Lung (tissue), 12 donors: Measurements from ENCODE around the gene PLXNA2. TPM values are rescaled to one million over a fixed set of nuclear protein-coding genes. Genes with fewer than 3 reads are reported as not detected.
A peak's percentile ranks its signal among the peaks of the same experiment; 100 is the strongest.

Experiments used
- ATAC-seq: fragments of 200-7000 bp; cut with Tn5 transposase; one replicate; pipeline ENCODE4 v1.9.1; 2020; ENCODE audit warnings: moderate number of reproducible peaks; ENCODE audit not compliant: insufficient read depth, low FRiP score
- DNase-seq, 3 donors: peaks; one replicate each; pipeline ENCODE4 v3.0.0-alpha.2; 2013 to 2017
- H3K27ac ChIP-seq, 2 donors: one replicate each; pipeline ENCODE4 v1.5.1; 2013; ENCODE audit warnings: mild to moderate bottlenecking in 2 of 2, moderate library complexity in 2 of 2, control low read depth in 1 of 2, inconsistent platforms in 1 of 2, low read depth in 1 of 2, low read length in 1 of 2
- H3K27me3 ChIP-seq, 3 donors: one replicate each; pipeline ENCODE4 v1.5.1; 2013; ENCODE audit warnings: low read length in 2 of 3; ENCODE audit not compliant: control insufficient read depth in 3 of 3, insufficient read depth in 3 of 3
- H3K36me3 ChIP-seq, 4 donors: one replicate each; pipeline ENCODE4 v1.5.1; 2013; ENCODE audit warnings: low read length in 4 of 4, mild to moderate bottlenecking in 1 of 4, moderate library complexity in 1 of 4; ENCODE audit not compliant: control insufficient read depth in 4 of 4, insufficient read depth in 4 of 4
- H3K4me1 ChIP-seq, 5 donors: one replicate each; pipeline ENCODE4 v1.5.1; 2013; ENCODE audit warnings: low read length in 5 of 5, mild to moderate bottlenecking in 2 of 5, moderate library complexity in 1 of 5; ENCODE audit not compliant: control insufficient read depth in 5 of 5, insufficient read depth in 5 of 5
- H3K4me3 ChIP-seq: one replicate; pipeline ENCODE4 v1.5.1; 2013; ENCODE audit warnings: mild to moderate bottlenecking, control low read depth, moderate library complexity
- H3K9ac ChIP-seq, 2 donors: one replicate each; pipeline ENCODE4 v1.5.1; 2013; ENCODE audit warnings: low read length in 2 of 2, control low read depth in 1 of 2; ENCODE audit not compliant: insufficient read depth in 1 of 2
- H3K9me3 ChIP-seq, 4 donors: one replicate each; pipeline ENCODE4 v1.5.1; 2013; ENCODE audit warnings: low read length in 3 of 4, mild to moderate bottlenecking in 1 of 4, moderate library complexity in 1 of 4; ENCODE audit not compliant: control insufficient read depth in 4 of 4, insufficient read depth in 3 of 4
- WGBS, 2 donors: extraction: QIAGEN DNeasy Blood & Tissue Kit; methylation state at CpG; one replicate each; pipeline ENCODE4 v1.1.7; 2013; 5-methylcytosine and 5-hydroxymethylcytosine counted together
- polyA plus RNA-seq, 2 donors: library from polyadenylated mRNA; stranded (reverse); fragments of 200-250 nt; gene quantifications; one replicate each; pipeline ENCODE4 v1.2.1, GENCODE V29; 2013
- total RNA-seq, 2 donors: library from RNA; depleted of rRNA in 1 of 2; stranded (reverse); fragments of >200 nt in 1 of 2; gene quantifications; one replicate each; pipeline ENCODE4 v1.2.1, GENCODE V29; 2014 to 2021
- TF ChIP-seq, protein P1 (sequence below): IDR thresholded peaks from 2 replicates; pipeline ENCODE4 v1.5.1; 2012; ENCODE audit warnings: mild to moderate bottlenecking; ENCODE audit errors: control extremely low read depth, extremely low read depth
- donor health status: control.
- donor health status: control.
- donor health status: Bipolar disorder and iron deficiency.
- donor health status: healthy.
- donor health status: DM: yes; HTN: yes; CAD: no.

The PLXNA2 gene
- total and polyA plus RNA-seq, 4 donors: 13.2 to 118 (median 32.6) TPM

DNA sequence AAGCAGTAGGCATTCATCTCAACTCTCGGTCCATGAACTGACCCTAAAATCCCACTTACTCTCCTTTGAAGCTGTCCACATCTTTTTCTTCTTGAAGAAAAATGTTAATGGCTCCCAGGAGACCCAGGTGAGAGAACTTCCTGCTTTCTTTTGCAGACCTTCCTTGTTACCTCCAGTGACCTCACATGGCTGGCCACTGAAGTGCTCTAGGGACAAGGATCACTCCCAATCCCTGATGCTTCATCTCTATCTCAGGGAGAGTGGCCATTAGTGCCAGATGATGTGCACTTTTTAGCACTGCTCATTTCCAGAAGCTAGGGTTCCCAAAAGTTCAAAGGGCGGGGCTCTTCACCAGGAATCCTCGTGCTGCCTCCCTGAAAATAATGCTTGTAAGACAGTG is 16.2 kb downstream of the PLXNA2 start:
- H3K27ac ChIP-seq: peak overlapping the region in 1 of 2 donors; percentile 52
- ATAC-seq (no peak), DNase-seq (no peak)
- H3K27me3 ChIP-seq: no peaks in the 10 kb centered on the region
- no peak overlapping the region for H3K4me3 ChIP-seq
- peaks cover 15 to 64% (median 38%) of the 10 kb centered on the region in 5 donors for H3K4me1 ChIP-seq
- H3K36me3 ChIP-seq: peaks cover 0 to 10% (median 2%) of the 10 kb centered on the region in 4 donors
- 85 to 89% methylated on average over 3 of the region's 3 CpGs for WGBS, 2 donors
- no peaks in the 10 kb centered on the region for H3K9me3 ChIP-seq
- TF ChIP-seq, protein P1, sequence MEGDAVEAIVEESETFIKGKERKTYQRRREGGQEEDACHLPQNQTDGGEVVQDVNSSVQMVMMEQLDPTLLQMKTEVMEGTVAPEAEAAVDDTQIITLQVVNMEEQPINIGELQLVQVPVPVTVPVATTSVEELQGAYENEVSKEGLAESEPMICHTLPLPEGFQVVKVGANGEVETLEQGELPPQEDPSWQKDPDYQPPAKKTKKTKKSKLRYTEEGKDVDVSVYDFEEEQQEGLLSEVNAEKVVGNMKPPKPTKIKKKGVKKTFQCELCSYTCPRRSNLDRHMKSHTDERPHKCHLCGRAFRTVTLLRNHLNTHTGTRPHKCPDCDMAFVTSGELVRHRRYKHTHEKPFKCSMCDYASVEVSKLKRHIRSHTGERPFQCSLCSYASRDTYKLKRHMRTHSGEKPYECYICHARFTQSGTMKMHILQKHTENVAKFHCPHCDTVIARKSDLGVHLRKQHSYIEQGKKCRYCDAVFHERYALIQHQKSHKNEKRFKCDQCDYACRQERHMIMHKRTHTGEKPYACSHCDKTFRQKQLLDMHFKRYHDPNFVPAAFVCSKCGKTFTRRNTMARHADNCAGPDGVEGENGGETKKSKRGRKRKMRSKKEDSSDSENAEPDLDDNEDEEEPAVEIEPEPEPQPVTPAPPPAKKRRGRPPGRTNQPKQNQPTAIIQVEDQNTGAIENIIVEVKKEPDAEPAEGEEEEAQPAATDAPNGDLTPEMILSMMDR: no peak
- no peak overlapping the region for H3K9ac ChIP-seq

DNA sequence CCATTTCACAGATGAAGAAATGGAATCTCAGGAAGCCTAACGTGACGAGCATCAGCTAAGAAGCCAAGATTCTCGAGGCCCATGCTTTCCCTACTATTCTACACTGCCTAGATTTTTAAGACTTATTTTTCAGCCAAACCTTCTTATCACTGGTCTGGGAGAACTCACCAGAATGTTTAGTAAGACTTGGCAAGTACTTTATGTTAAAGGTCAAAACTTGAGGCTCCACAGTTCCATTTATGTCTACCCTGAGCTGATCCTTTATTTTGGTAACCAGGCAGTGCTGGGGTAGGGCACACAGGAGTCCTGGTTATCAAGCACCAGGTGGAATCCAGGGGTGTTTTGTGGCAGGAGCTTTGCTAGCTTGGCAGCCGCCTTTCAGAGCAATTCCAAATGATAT is 16.8 kb downstream of the PLXNA2 start:
- ATAC-seq (no peak), DNase-seq (peak in 2 of 3 donors; percentile 54 to 63)
- no peak overlapping the region for H3K4me3 ChIP-seq
- peak overlapping the region in 1 of 2 donors; percentile 9 for H3K27ac ChIP-seq
- H3K27me3 ChIP-seq: no peaks in the 10 kb centered on the region
- no peak overlapping the region for H3K9ac ChIP-seq
- H3K9me3 ChIP-seq: no peaks in the 10 kb centered on the region
- TF ChIP-seq, protein P1: no peak
- peaks cover 15 to 60% (median 32%) of the 10 kb centered on the region in 5 donors for H3K4me1 ChIP-seq
- WGBS, 2 donors: 72 to 85% methylated on average over 4 of the region's 4 CpGs
- peaks cover 0 to 10% (median 2%) of the 10 kb centered on the region in 4 donors for H3K36me3 ChIP-seq

DNA sequence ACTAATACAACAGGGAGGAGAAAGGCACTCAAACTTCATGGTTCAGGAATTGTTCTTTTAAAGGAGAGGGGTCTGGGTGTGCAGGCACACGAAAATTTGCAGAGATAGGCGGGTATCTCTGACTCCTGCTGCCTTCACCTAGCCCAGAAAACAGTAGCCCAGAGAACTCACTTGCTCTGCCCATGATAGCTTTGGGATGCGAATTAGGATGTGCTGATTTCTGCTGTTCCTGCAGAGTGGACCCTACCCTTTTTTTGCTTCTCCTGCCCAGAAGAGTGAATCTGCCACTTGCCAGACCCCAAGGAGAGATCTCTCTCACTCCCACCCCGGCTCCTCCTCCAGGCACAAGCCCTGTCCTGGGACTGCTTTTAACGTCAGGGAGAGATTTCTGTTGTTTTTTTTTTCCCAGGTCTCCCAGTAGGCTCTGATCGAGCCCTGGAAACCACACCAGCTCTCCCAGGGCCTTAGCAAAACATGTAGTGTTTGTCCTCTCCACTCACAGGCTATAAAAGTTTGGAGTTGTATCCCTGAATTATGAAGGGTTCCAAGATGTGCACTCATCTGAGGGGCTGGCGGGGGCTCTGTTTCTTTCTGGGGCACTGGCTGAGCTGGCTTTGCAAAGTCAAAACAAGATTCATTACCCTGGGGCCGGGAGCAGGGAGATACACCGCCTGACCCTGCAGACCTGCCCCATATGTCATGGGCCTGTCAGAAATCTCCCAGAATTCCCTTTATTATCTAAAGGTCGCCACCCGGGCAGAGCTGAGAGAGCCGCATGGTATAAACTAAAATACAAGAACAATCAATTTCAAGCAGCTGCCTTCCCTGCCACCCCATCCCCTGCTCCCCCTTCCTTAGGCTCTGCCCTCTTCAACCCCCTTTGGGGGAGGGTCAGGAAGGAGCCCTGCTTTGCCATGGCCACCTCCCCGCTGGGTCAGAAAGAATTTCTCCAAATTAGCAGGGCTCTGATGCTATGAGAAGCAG is 17.9 kb downstream of the PLXNA2 start:
- peak overlapping the region in 1 of 2 donors; percentile 1 for H3K27ac ChIP-seq
- 60 to 77% methylated on average over 13 of the region's 13 CpGs for WGBS, 2 donors
- DNase-seq: peak in 2 of 3 donors; percentile 39 to 55
- H3K4me3 ChIP-seq: no peak overlapping the region
- no peak for ATAC-seq
- H3K36me3 ChIP-seq: peaks cover 0 to 10% (median 2%) of the 10 kb centered on the region in 4 donors
- H3K4me1 ChIP-seq: peaks cover 9 to 60% (median 32%) of the 10 kb centered on the region in 5 donors
- H3K9me3 ChIP-seq: no peaks in the 10 kb centered on the region
- H3K27me3 ChIP-seq: no peaks in the 10 kb centered on the region
- H3K9ac ChIP-seq: peak overlapping the region in 1 of 2 donors; percentile 27
- TF ChIP-seq, protein P1: no peak
